IPS-NIHi11 (cell line): ENCODE data around the gene USP6NL.

Source experiments
- DNase-seq: peaks from one replicate; pipeline ENCODE4 v3.0.0; 2012; ENCODE audit warnings: mixed read lengths, low spot score

USP6NL gene

DNA sequence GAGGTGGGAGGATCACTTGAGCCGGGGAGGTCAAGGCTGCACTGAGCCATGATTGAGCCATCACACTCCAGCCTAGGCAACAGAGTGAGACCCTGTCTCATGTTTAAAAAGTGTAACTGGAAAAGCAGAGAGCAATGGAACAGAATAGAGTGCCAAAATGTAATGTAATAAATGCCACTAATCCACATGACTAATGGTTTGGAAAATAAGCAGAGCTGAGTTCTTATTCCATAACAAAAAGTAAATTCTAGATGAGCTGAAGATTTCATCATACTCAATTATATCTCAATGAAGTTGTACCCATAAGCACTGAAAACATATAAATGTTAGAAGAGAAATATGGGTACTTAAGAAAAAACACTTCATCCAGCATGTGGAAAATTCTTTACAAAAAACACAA, 132.6 kb downstream of the USP6NL start:
- no peak for DNase-seq

DNA sequence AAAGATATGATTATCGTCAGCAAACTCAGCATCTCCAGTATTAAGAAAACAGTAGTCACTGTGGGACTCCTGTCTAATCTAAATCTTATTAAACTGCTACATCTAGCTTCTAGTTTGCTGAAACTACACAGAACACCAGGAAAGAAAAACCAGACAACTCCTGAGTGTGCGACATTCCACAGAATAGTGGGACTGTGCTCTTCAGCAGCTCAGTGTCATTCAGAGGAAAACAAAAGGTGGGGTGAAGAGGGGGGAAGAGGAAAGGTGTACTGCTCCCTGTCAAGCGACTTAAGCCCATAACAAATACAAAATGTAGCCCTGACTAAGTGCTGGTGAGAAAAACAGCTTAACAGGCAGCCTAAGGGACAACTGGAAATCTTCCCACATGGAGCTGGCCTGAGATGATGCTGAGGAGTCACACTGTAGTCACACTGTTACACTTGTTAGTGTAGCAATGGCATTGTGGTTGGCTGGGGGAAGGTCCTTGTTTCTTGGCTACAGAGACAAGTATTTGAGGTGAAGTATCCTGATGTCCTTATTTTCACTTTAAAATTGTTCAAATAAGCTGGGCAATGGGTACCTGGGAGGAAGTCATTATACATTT, 135.5 kb downstream of the USP6NL start:
- no peak for DNase-seq

- DNase-seq, result no peak
Measured at GRCh38 chr10:11473128-11473760, 138.2 kb downstream of the USP6NL start.

DNA sequence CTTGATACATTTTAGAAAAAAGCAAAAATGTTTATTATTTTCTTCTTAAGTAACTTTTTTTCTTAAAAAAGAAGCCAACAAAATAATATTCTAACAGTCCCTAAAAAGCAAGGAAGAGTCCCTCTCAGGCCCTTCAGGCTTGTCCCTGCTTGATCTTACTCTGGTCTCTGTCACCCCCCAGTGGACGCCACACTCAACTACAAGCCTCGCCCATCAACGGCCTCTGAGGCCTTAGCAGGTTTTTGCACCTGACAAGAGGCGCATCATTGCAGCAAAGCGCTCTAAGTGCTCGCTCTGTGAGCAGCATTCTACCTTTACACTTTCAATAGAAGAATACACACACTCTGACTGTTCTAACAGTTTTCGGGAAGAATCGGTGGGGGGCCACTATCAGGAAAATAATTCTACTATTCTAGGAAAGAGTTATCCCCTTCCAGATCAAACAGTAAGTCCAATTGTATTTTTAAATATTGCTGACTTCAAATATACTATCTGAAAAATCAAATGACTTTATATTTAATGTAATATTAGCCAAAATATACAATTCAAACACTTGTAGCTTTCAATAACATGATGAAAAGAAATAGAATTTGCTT, 139.2 kb downstream of the USP6NL start:
- peak; percentile 70 for DNase-seq

- no peak for DNase-seq
Measured at GRCh38 chr10:11469575-11470391, 141.7 kb downstream of the USP6NL start.

- DNase-seq, result no peak
Measured at GRCh38 chr10:11468126-11468742, 143.2 kb downstream of the USP6NL start.

DNA sequence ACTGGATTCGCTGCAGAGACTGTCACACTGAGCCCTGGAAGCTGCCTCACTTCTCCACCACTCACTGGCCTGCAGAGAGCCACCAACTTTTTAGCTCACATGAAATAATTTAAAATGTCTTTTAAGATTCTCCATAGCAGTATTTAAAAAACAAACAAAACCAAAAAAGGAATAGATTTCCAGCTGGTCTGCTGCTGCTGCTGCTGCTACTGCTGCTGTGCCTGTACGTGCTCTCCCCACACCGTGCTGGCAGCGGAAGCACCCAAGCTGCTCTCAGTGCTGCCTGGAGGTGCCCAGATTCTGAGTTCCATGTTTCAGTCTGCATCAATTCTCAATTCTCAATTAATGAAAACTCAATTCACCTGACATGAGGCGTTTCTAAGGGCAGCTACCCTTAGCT, 146.0 kb downstream of the USP6NL start:
- no peak for DNase-seq

- no peak for DNase-seq
Measured at GRCh38 chr10:11463111-11463510, 148.3 kb downstream of the USP6NL start.

GRCh38 chr10:11462071-11462470, 149.4 kb downstream of the USP6NL start:
- DNase-seq, result no peak

DNA sequence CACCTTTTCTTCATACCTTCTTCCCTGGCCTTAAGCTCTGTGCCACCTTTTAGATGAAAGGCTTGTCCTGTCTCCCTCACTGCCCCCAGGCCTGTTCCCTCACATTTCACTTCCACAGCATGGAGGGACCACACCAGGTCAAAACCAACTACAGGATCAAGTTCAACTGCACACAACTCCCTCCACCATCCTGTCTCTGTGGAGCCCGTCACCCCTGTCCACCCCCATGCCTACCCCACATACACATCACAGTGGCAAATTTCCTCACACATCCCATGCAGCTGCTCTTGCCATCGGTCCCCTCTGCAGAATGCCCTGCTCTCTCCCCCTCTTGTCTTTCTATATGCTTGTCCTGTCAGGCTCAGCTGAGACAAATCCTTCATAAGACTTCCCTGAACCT, 154.1 kb downstream of the USP6NL start:
- DNase-seq, result no peak

- no peak for DNase-seq
Measured at GRCh38 chr10:11454958-11455566, 156.4 kb downstream of the USP6NL start.

DNA sequence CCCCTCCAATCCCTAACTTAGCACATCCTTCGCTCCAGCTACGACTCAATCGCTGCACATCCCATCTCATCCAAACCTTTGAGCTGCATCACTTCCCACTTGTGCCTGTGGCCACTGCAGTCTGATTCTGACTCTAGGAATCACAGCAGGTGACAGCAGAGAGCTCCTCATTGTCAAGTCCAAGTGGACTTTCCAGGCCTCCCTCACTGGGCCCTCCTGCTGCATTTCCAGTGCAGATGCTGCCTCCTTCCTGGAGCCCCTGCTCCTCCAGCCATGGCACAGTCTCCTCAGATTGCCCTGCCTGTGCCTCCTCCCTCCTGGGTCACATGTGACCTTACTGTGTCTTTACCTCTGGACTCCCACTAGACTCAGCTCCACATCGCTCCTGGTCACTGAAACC, 157.3 kb downstream of the USP6NL start:
- no peak for DNase-seq

- no peak for DNase-seq
Measured at GRCh38 chr10:11451640-11452260, 159.7 kb downstream of the USP6NL start.

DNA sequence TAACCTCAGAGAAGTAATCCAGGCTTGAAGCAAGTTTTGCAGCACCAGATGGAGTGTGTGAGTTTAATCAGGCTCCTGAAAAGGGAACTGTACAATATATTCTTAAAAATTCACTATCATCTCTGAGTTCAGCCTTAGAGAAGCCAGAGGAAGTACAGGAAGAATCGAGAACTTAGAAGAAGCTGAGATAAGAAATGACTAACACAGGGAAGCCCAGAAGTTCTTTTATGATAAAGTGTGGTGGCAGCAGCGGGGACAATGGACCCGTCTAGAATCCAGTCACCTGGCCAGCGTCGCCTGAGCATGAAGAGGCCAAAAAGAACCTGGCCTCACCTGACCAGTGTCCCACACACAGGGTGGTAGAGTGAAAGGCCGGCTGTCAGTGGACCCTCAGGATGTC, 161.0 kb downstream of the USP6NL start:
- DNase-seq, result no peak

DNA sequence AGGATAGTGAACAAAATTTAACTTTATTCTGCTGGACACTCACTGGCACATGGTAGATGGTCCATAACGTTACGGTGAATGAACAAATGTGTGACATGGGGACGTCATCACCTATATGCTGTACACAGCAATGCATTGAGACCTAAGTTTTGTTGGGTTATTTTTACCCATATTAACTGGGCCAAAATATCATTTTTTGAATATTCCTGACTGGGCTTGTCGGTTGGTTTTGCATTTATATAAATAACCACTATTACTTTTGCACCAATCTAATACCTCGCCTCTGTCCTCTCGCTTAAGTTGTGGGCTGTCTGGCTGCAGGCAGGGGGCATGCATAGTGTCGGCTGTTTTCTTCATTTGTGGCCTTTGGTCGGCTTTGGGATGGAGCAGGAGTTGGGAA, 161.7 kb downstream of the USP6NL start:
- no peak for DNase-seq

- no peak for DNase-seq
Measured at GRCh38 chr10:11448545-11449244, 162.8 kb downstream of the USP6NL start.

GRCh38 chr10:11448190-11448544, 163.3 kb downstream of the USP6NL start:
- no peak for DNase-seq

DNA sequence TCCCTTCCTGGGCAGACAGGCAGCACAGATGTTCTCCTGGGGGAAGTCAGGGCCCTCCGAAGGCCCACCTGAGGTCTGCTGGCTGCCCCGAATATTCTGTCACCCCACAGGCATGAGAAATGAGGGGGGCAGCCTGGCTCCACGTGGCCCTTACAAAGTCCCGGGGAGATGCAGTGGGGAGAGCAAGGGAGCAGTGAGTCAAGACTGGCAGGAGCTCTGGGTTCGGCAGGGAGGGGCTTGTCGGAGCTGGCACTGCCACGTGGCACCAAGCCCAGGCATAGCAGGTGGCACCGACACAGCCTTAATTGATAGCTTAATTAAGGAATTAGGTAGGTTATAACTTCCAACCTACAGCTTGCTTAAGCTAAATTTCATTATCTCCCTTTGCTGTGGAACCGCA, 163.9 kb downstream of the USP6NL start:
- no peak for DNase-seq

- DNase-seq, result no peak
Measured at GRCh38 chr10:11446864-11447263, 164.6 kb downstream of the USP6NL start.

- DNase-seq, result no peak
Measured at GRCh38 chr10:11446133-11446532, 165.3 kb downstream of the USP6NL start.
